HG02763 (cell line): ENCODE measurements around the gene ANTXRL.
"Not testable (repeated sequence)": the region's sequence is repeated elsewhere in the genome, so short reads cannot be mapped to it uniquely, and the experiment has no call there.

Source experiments
- ATAC-seq: cut with Tn5 transposase; IDR thresholded peaks from one replicate; pipeline ENCODE4 v1.9.1; 2021; ENCODE audit warnings: mild to moderate bottlenecking, moderate library complexity; ENCODE audit not compliant: unreplicated experiment

The ANTXRL gene

GRCh38 chr10:46293832-46294640 lies 7.2 kb downstream of the ANTXRL start:
- no peak for ATAC-seq

- no peak for ATAC-seq
These were observed 7.9 kb downstream of the ANTXRL start for GRCh38 chr10:46294641-46295220.

GRCh38 chr10:46295350-46296010 lies 8.7 kb downstream of the ANTXRL start:
- ATAC-seq, result not testable (repeated sequence)

- not testable (repeated sequence) for ATAC-seq
These were observed 9.3 kb downstream of the ANTXRL start for GRCh38 chr10:46296086-46296485.

GRCh38 chr10:46296641-46297141 lies 9.9 kb downstream of the ANTXRL start:
- ATAC-seq, result no peak

- ATAC-seq, result no peak
These were observed 10.8 kb downstream of the ANTXRL start for GRCh38 chr10:46297406-46298204.

GRCh38 chr10:46298477-46299285 lies 11.9 kb downstream of the ANTXRL start:
- no peak for ATAC-seq

- no peak for ATAC-seq
These were observed 12.4 kb downstream of the ANTXRL start for GRCh38 chr10:46299286-46299535.

GRCh38 chr10:46299536-46300369 lies 13.0 kb downstream of the ANTXRL start:
- no peak for ATAC-seq

GRCh38 chr10:46300370-46300711 lies 13.5 kb downstream of the ANTXRL start:
- not testable (repeated sequence) for ATAC-seq

GRCh38 chr10:46301056-46301645 lies 14.4 kb downstream of the ANTXRL start:
- ATAC-seq, result no peak

- ATAC-seq, result no peak
These were observed 15.1 kb downstream of the ANTXRL start for GRCh38 chr10:46301721-46302479.

GRCh38 chr10:46302765-46303352 lies 16.1 kb downstream of the ANTXRL start:
- not testable (repeated sequence) for ATAC-seq

GRCh38 chr10:46304062-46304461 lies 17.3 kb downstream of the ANTXRL start:
- no peak for ATAC-seq

- not testable (repeated sequence) for ATAC-seq
These were observed 17.9 kb downstream of the ANTXRL start for GRCh38 chr10:46304671-46305070.

- no peak for ATAC-seq
These were observed 18.5 kb downstream of the ANTXRL start for GRCh38 chr10:46305079-46305818.

- no peak for ATAC-seq
These were observed 19.2 kb downstream of the ANTXRL start for GRCh38 chr10:46305986-46306385.
